Measurements from ENCODE around the gene C3orf80.

Gene C3orf80

GRCh38 chr3:160260587-160261270, 35.5 kb downstream of the C3orf80 start:
- H3K4me1 Mint-ChIP-seq: peaks cover 5% of the 10 kb centered on the region
- no peak overlapping the region for H3K4me3 Mint-ChIP-seq
- ATAC-seq (replicated peaks; ENCODE audit: extremely low read depth, poor library complexity, severe bottlenecking) (no peak), DNase-seq (ENCODE audit: low spot score in 2 of 2) (no peak)
- no peaks in the 10 kb centered on the region for H3K36me3 Mint-ChIP-seq (ENCODE audit: insufficient read depth)
- H3K27ac Mint-ChIP-seq (ENCODE audit: low read depth): no peak overlapping the region
- H3K27me3 Mint-ChIP-seq: no peaks in the 10 kb centered on the region
- no peaks in the 10 kb centered on the region for H3K9me3 Mint-ChIP-seq

DNA sequence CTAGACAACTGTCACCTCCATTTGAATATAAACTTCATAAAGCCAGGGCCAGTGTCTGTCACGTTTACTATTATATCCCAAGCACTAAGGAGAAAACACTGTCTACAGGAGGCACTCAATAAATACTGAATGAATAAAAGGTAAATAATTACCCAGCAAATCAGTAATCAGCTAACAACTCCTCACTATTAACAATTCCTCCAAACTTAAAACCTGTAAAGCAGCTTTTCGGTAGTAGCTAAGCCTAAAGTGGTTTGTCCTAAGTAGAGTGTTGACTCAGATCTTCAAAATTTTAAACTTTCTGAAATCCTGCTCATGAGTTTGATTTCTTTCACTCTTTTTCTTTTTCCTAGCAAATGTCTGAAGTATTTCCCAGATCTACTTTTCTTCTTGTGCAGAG, 39.9 kb downstream of the C3orf80 start:
- no peak for ATAC-seq (replicated peaks; ENCODE audit: extremely low read depth, poor library complexity, severe bottlenecking)
- Mint-ChIP-seq H3K4me1 (peaks cover 5% of the 10 kb centered on the region), H3K27ac (ENCODE audit: low read depth) (no peak overlapping the region), H3K27me3 (no peaks in the 10 kb centered on the region), H3K4me3 (no peak overlapping the region), H3K9me3 (no peaks in the 10 kb centered on the region), H3K36me3 (ENCODE audit: insufficient read depth) (peaks cover 2% of the 10 kb centered on the region)
- DNase-seq (ENCODE audit: low spot score in 2 of 2): no peak
